Measurements from ENCODE around the gene RNASEH2B.

The RNASEH2B gene

DNA sequence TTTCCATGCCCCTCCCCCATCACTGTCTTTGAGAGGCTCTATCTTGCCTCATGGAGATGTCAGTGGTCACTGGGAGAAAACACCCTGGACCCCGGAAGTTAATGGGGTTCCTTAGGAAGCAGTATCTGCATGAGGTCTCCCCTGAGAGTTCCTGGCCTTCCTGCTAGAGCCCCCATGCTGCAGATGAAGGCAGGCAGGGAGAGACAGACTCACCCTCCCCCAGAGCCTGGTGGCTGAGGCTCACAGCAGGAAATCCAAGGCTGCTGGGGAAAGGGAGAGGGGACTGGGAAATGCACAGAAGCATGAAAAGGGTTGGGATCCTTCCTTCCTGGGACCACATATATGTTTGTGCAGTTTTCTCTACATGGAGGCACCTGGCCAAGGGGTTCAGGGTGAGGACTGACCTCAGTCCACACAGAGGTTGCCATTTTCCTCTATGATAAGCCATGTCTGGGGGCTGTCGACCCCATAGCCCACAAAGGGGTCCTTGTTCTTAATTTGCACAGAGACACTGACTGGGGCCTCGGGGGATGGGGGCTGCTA lies 95.4 kb downstream of the RNASEH2B start:
- no peak overlapping the region for H3K4me3 ChIP-seq (ENCODE audit: low read depth in 1 of 2, low read length in 2 of 2)
- no peak overlapping the region for H3K9ac ChIP-seq (ENCODE audit: low read depth, low read length)
- no peaks in the 10 kb centered on the region for H3K4me1 ChIP-seq (ENCODE audit: insufficient read depth, low read length)
- ATAC-seq (ENCODE audit: insufficient read depth, low read depth) = no peak
- no peaks in the 10 kb centered on the region for H4K20me1 ChIP-seq (ENCODE audit: insufficient read depth, low read length)
- DNase-seq = no peak
- H3K27me3 ChIP-seq (ENCODE audit: insufficient read depth, low read length, poor library complexity) = no peaks in the 10 kb centered on the region
- H3K79me2 ChIP-seq (ENCODE audit: insufficient read depth, low read length) = no peaks in the 10 kb centered on the region
- no peak overlapping the region for H3K27ac ChIP-seq (ENCODE audit: low read length)
- no peak overlapping the region for H2AFZ ChIP-seq (ENCODE audit: low read depth, low read length)
- no peaks in the 10 kb centered on the region for H3K9me3 ChIP-seq (ENCODE audit: insufficient read depth, low read length, severe bottlenecking)
- H3K36me3 ChIP-seq (ENCODE audit: insufficient read depth, low read length) = no peaks in the 10 kb centered on the region
- no peak for TF ChIP-seq EZH2 (IDR thresholded peaks at IDR 0.05; ENCODE audit: borderline replicate concordance, low read depth, low read length, severe bottlenecking)
- TF ChIP-seq, protein P1, sequence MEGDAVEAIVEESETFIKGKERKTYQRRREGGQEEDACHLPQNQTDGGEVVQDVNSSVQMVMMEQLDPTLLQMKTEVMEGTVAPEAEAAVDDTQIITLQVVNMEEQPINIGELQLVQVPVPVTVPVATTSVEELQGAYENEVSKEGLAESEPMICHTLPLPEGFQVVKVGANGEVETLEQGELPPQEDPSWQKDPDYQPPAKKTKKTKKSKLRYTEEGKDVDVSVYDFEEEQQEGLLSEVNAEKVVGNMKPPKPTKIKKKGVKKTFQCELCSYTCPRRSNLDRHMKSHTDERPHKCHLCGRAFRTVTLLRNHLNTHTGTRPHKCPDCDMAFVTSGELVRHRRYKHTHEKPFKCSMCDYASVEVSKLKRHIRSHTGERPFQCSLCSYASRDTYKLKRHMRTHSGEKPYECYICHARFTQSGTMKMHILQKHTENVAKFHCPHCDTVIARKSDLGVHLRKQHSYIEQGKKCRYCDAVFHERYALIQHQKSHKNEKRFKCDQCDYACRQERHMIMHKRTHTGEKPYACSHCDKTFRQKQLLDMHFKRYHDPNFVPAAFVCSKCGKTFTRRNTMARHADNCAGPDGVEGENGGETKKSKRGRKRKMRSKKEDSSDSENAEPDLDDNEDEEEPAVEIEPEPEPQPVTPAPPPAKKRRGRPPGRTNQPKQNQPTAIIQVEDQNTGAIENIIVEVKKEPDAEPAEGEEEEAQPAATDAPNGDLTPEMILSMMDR (IDR thresholded peaks at IDR 0.05; ENCODE audit: borderline replicate concordance, extremely low read depth, low read length, poor library complexity, severe bottlenecking) = no peak
- no peak overlapping the region for H3K4me2 ChIP-seq (ENCODE audit: insufficient read depth, low read length)

DNA sequence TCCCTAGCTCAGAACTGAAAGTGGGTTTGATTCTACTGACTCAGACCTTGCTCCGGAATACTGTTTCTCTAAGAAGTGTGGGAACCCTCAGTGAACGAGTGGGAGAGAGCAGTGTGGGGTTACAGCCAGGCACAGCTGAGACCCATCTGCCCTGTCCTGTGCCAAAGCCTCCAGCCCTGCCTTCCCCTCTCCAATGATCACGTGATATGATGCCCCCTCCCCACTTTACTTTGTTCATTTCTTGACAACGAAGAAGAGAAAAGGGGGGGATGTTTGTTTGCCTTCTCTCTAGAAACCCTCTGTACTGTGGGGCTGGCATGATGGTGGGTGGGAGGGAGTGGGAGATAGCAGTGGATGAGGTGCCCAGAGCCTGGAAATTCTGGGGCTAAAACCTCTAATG lies 96.0 kb downstream of the RNASEH2B start:
- H3K79me2 ChIP-seq (ENCODE audit: insufficient read depth, low read length) = no peaks in the 10 kb centered on the region
- H3K9ac ChIP-seq (ENCODE audit: low read depth, low read length) = no peak overlapping the region
- no peaks in the 10 kb centered on the region for H3K36me3 ChIP-seq (ENCODE audit: insufficient read depth, low read length)
- no peaks in the 10 kb centered on the region for H3K27me3 ChIP-seq (ENCODE audit: insufficient read depth, low read length, poor library complexity)
- no peak overlapping the region for H2AFZ ChIP-seq (ENCODE audit: low read depth, low read length)
- ATAC-seq (ENCODE audit: insufficient read depth, low read depth) (no peak), DNase-seq (no peak)
- H3K4me2 ChIP-seq (ENCODE audit: insufficient read depth, low read length) = no peak overlapping the region
- no peaks in the 10 kb centered on the region for H3K4me1 ChIP-seq (ENCODE audit: insufficient read depth, low read length)
- H3K9me3 ChIP-seq (ENCODE audit: insufficient read depth, low read length, severe bottlenecking) = no peaks in the 10 kb centered on the region
- TF ChIP-seq, protein P1 (IDR thresholded peaks at IDR 0.05; ENCODE audit: borderline replicate concordance, extremely low read depth, low read length, poor library complexity, severe bottlenecking) = no peak
- TF ChIP-seq EZH2 (IDR thresholded peaks at IDR 0.05; ENCODE audit: borderline replicate concordance, low read depth, low read length, severe bottlenecking) = no peak
- no peak overlapping the region for H3K4me3 ChIP-seq (ENCODE audit: low read depth in 1 of 2, low read length in 2 of 2)
- no peak overlapping the region for H3K27ac ChIP-seq (ENCODE audit: low read length)
- H4K20me1 ChIP-seq (ENCODE audit: insufficient read depth, low read length) = no peaks in the 10 kb centered on the region

Measured in DND-41 (cell line).